Measurements from ENCODE around the gene RNASEL.
"Not testable (repeated sequence)": the region's sequence is repeated elsewhere in the genome, so short reads cannot be mapped to it uniquely, and the experiment has no call there.

RNASEL gene, protein sequence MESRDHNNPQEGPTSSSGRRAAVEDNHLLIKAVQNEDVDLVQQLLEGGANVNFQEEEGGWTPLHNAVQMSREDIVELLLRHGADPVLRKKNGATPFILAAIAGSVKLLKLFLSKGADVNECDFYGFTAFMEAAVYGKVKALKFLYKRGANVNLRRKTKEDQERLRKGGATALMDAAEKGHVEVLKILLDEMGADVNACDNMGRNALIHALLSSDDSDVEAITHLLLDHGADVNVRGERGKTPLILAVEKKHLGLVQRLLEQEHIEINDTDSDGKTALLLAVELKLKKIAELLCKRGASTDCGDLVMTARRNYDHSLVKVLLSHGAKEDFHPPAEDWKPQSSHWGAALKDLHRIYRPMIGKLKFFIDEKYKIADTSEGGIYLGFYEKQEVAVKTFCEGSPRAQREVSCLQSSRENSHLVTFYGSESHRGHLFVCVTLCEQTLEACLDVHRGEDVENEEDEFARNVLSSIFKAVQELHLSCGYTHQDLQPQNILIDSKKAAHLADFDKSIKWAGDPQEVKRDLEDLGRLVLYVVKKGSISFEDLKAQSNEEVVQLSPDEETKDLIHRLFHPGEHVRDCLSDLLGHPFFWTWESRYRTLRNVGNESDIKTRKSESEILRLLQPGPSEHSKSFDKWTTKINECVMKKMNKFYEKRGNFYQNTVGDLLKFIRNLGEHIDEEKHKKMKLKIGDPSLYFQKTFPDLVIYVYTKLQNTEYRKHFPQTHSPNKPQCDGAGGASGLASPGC

GRCh38 chr1:182588500-182589396 is at the start of gene RNASEL:
Gene RNASEL, minus strand, starts transcription at chr1:182589256. Its CDS starts 2,450 bp downstream, at chr1:182586806.
- peak; percentile 42 to 49 for DNase-seq

DNA sequence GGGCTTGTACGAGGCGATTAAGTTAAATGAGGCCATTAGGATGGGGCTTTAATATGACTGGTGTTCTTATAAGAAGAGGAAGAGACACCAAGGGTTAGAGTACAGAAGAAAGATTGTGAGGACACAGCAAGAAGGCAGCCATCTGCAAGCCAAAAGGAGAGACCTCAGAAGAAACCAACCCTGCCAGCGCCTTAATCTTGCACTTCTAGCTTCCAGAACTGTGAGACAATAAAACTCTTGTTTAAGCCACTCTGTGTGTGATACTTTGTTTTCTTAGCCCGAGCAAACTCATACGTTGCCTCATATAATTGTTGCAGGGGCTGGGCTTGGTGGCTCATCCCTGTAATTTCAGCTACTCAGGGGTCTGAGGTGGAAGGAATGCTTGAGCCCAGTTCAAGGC is 48.7 kb upstream of the RNASEL start:
- no peak for DNase-seq

DNA sequence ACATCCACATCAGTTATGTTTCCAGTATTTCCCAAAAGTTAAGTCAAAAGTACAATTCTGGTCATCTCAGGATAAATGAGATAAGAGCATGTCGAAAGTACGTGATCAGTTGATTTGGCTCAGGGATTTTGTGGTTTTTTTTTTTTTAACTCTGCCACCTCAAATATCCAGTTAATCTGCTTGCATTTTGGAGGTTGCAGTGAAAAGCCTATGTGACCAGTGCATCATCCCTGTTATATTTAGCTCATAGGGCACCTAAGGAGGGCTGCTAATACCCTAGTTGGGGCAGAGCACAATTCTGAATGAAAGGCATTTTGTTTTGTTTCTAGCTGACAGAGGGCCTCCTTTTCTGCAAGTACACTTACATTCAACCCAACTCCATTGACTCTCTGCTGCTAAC is 46.8 kb upstream of the RNASEL start:
- no peak for DNase-seq

DNA sequence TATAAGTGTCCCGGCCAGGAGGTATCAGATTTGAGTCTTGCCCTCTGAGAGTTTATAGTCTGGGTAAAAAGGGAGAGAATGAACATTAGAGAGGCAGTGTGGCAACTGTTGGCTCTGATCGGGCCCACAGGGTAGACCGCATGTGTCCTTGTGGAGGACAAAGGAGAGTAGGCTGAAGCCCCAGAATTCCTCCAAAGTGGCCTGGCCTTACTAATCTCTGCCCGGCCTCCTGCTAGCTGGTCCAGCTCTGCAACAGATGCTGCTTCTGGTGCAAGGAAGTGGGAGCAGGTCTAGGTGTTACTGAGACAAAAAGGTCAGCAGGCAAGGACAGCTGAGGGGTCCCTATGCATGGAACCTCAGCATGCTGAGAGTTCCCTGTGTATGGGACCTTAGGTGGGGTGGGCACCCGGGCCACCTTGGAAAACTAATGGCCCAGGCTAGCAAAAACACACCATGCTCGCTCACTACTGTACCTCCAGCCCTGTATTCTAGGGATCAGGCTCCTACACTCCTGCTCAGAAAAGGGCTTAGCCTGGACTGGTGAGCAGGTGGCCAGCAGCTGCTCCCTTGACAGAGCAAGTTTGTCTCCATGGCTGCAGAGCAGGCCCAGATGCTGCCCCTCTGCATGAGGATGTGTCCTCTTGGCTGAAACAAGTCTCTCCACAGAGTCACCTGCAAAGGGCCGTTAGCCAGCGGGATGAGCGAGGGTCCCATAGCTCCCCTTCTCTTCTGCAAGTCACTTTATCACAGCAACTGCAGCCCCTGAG is 45.4 kb upstream of the RNASEL start:
- DNase-seq = no peak

DNA sequence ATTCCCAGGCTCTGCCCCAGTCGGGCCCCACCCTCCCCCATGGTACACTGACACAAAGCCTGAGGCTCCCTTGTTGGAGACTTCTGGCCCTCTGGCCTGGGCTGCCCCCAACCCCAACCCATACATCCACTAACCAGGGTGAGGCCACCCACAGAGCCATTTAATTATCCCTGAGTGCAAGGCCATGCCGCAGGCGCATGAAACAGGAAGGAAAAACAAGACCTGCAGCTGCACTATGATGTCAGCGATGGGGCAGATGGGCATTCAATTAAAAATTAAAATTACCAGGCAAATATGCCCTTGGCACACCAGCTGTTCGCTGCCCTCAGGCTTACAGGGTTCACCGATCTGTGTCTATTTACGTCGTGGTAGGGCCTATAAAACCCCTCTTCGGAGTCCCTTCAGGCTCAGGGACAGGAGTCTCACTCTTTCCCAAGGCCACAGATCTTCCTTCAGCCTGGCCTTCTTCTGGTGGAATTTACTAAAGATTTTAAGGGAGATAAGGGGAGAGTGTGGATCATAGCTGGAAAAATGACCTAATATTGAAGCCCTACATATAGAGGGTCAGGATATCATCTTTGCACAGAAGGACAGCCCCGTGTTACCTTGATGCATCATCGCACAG is 44.7 kb upstream of the RNASEL start:
- DNase-seq = no peak

DNA sequence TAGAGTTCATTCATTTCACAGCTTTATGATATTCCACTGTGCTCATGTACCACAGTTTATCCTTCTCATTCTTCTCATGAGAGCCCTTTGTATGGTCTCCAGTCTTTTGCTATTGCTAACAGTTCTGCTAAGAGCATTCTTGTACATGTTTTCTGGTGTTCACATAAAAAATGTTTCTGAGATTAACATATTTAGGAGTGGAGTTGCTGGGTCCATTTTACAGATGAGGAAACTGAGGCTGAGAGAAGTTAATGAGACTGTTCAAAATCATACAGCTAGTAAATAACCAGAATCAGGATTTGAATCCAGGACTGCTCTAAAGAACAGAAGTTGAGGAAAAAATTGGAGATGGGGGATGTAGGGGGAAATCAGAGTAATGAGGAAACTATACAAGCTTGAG is 44.0 kb upstream of the RNASEL start:
- DNase-seq = no peak

- DNase-seq = not testable (repeated sequence)
These were observed 43.4 kb upstream of the RNASEL start for GRCh38 chr1:182632441-182632857.

DNA sequence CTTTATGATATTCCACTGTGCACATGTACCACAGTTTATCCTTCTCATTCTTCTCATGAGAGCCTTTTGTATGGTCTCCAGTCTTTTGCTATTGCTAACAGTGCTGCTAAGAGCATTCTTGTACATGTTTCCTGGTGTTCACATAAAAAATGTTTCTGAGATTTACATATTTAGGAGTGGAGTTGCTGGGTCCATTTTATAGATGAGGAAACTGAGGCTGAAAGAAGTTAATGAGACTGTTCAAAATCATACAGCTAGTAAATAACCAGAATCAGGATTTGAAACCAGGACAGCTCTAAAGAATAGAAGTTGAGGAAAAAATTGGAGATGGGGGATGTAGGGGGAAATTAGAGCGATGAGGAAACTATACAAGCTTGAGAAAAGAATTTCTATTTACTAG is 42.9 kb upstream of the RNASEL start:
- DNase-seq = no peak

GRCh38 chr1:182631053-182631677 is 42.1 kb upstream of the RNASEL start:
- no peak for DNase-seq

DNA sequence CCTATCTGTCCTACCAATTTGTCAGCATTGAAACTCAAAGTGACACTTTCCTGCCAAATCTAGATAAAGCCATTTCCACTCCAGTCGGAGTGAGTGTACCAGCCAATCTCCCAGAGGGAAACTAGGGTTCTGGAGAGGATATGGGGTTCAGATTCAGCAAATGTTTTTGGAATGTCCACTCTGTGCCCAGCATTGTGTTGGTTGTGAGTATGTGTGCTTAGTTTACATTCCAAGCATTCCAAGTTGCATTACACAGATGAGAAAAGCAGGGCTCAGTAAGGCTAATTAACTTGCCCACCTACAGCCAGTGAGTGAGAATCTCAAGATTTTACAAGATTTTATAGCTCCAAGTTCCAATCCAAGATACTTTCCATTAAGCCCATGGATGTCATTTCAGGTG is 41.5 kb upstream of the RNASEL start:
- no peak for DNase-seq

DNA sequence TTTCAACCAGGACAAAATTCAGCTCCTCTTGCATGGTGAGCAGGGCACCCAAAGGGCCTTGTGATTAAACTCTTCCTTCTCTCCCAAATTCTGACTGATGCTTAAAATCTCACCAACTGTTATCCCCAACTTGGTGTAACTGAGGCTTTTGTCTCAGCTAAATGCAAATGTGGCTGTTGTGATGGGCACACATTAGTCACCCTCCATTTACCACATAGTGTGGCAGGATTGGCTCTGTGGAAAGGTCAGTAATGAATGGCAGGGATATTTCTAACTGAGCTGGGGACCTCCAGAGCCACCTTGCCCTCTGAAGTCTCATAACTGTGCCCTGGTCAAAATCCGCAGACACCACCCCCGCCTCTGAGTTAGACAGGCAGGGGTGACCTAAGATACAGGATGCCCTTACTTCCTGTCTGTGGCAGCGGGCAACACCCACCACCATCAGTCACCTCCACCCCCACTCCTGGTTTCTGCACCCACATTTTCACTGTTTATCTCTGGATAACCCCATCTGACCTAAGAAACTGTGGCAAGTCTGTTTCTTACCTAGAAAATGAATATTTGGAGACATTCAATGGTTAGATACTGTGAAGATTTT is 40.5 kb upstream of the RNASEL start:
- peak; percentile 50 to 55 for DNase-seq

DNA sequence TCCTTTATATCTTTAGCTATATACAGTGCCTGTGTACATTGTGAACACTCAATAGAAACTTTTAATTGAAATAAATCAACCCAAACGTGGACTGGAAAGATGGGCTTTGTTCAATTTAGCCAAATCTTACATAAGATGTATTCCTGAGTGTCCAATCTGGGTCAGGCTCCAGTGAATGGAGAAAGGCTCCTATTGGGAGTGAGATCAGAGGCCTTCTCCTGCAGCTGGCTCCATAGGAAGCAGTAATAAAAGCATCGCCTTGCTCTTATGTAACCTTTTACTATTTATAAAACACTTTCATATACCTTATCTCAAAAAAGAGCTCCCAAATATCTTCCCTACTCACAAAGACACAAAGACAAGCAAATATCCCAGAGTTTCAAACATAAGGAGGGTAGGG is 40.0 kb upstream of the RNASEL start:
- DNase-seq = no peak

DNA sequence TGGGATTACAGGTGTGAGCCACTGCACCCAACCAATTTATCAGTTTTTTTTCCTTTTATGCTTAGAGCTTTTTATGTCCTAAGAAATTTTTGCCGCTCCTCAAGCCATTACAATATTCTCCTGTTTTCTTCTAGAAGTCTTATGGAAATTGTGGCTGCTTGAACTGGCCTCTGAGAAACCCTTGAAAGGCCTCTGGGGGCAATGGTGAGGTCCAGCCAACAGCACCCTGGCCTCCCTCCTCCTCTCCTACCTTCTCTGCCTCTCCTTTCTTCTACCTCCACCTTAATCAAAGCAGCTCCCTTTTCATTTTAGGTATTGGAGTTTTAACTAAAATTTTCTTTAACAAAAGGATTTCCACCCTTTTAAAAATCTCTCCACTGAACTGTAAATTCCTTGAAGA is 39.6 kb upstream of the RNASEL start:
- DNase-seq = no peak

- DNase-seq = no peak
These were observed 38.6 kb upstream of the RNASEL start for GRCh38 chr1:182627622-182628021.

DNA sequence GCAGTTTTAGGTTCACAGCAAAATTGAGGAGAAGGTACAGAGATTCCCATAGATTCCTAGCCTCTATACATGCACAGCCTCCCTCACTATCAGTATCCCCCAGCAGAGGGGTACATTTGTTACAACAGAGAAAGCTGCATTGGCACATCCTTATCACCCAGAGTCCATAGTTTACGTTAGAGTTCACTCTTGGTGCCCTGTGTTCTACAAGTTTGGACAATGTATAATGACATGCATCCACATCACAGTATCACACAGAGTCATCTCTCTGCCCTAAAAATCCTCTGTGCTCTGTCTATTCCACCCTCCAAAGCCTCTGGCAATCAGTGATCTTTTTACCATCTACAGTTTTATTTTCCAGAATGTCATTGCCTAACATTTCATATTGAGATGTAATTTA is 37.5 kb upstream of the RNASEL start:
- DNase-seq = no peak

GRCh38 chr1:182625719-182626504 is 36.9 kb upstream of the RNASEL start:
- no peak for DNase-seq

DNA sequence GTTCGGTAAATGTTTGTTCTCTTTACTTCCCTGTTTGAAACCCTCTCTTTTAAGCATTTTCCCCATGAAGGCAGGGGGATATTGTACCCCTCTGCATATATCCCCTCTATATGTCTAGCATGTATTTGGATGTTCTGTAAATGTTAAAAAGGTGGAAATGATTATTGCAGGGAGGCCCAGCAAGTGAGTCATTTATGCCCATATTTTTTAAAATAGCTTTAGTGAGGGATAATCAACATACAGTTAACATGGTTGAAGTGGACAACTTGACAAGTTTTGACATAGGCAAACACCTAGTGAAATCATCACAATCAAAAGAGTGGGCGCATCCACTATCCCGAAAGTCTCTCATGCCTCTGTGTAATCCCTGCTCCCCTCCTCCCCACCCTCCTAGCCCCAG is 36.0 kb upstream of the RNASEL start:
- DNase-seq = no peak

GRCh38 chr1:182624577-182624976 is 35.5 kb upstream of the RNASEL start:
- DNase-seq = no peak

GRCh38 chr1:182622901-182623528 is 34.0 kb upstream of the RNASEL start:
- no peak for DNase-seq

DNA sequence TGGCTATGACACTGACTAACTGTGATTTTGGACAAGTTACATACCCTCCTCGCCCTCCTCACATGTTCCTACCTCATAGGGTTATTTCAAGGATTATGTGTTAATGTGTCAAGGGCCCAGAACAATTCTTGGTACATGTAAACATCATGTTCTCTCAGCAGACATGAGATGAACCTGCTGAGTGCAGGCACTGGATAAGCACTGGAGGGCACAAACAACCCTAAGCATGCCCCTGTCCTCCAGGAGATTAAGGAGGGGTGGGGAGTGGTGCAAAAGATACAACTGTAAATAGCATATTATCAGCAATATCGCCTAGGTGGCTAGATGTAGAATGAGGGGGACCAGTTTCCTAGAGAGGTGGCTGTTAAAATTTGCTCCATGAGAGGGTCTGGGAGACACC is 32.9 kb upstream of the RNASEL start:
- no peak for DNase-seq

Measured in stimulated activated CD4-positive, alpha-beta T cell treated with anti-CD3 and anti-CD28 coated beads, Interleukin-2, amount 100 ng/mL, for 48 hours (primary cell).